Stimulated activated naive CD8-positive, alpha-beta T cell treated with anti-CD3 and anti-CD28 coated beads, Interleukin-15, Interleukin-2, amounts not matched to agents 100 ng/mL and 50 ng/mL, for 24 hours (primary cell): Measurements from ENCODE around the gene GSDME.

Experiments
- H3K27ac Mint-ChIP-seq: one replicate; pipeline ENCODE4 v1.8.0; 2021; ENCODE audit warnings: mild to moderate bottlenecking, mixed read lengths
- H3K27me3 Mint-ChIP-seq: one replicate; pipeline ENCODE4 v1.8.0; 2021; ENCODE audit warnings: mixed read lengths
- H3K36me3 Mint-ChIP-seq: one replicate; pipeline ENCODE4 v1.8.0; 2021; ENCODE audit warnings: low read depth, mixed read lengths
- H3K4me1 Mint-ChIP-seq: one replicate; pipeline ENCODE4 v1.8.0; 2021; ENCODE audit warnings: low read depth, mixed read lengths
- H3K4me3 Mint-ChIP-seq: one replicate; pipeline ENCODE4 v1.8.0; 2021; ENCODE audit warnings: mild to moderate bottlenecking, mixed read lengths
- H3K9me3 Mint-ChIP-seq: one replicate; pipeline ENCODE4 v1.8.0; 2021; ENCODE audit warnings: mixed read lengths

The GSDME gene

DNA sequence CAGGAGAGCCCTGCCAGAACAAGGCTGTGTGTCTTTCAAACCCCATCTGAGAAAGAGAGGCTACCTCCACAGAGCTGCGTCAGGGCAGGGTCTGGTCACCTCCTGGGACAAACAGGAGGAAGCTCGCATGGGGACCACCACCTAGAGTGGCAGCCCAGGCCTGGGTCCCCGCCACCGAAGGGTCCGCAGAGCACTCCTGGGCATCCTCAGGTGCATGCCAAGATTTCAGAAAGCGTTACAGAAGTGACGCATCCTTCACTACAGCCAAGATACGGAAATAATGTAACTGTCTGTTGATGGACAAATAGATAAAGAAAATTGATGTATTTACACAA lies 42.6 kb downstream of the GSDME start:
- peaks cover 3% of the 10 kb centered on the region for H3K36me3 Mint-ChIP-seq
- H3K4me3 Mint-ChIP-seq: no peak overlapping the region
- no peak overlapping the region for H3K27ac Mint-ChIP-seq
- peaks cover 16% of the 10 kb centered on the region for H3K27me3 Mint-ChIP-seq
- peaks cover 17% of the 10 kb centered on the region for H3K4me1 Mint-ChIP-seq
- no peaks in the 10 kb centered on the region for H3K9me3 Mint-ChIP-seq

DNA sequence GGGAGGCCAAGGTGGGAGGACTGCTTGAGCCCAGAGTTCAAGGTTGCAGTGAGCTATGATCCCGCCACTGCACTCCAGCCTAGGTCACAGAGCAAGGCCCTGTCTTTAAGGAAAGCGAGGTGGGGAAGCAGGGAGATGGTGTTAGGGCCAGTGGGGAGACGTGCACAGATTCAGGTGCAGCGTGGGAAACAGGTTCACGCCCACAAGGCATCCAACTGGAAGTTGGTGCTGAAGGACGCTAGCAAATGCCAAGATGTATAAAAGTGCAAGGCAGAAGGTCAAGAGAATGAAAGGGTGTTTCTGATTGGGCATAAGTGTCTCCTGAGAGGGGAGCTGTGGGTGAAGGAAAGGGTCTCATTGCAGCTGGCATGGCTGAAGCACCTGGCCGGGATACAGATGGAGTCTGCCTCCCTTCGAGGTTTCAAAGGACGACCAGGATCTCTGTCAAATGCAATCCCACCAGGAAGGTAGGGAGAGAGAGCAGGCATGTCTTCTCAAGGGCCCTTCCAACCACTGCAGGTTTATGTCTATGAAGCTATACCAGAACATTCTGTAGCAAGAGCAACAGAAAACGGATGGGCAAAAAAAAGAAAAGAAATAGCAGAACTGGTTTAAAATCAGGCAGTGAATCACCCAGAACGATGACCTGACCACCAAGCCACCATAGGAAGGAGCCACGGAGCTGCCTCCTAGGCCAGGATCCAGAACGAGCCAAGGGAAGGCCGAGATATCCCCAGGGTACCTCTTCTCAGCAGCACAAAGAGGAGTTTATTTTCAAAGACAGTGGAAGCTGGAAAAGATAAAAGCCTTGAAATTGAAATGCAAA lies 43.2 kb downstream of the GSDME start:
- Mint-ChIP-seq H3K9me3 (no peaks in the 10 kb centered on the region), H3K27me3 (peaks cover 16% of the 10 kb centered on the region), H3K27ac (no peak overlapping the region), H3K36me3 (peaks cover 3% of the 10 kb centered on the region), H3K4me3 (no peak overlapping the region), H3K4me1 (peaks cover 15% of the 10 kb centered on the region)

DNA sequence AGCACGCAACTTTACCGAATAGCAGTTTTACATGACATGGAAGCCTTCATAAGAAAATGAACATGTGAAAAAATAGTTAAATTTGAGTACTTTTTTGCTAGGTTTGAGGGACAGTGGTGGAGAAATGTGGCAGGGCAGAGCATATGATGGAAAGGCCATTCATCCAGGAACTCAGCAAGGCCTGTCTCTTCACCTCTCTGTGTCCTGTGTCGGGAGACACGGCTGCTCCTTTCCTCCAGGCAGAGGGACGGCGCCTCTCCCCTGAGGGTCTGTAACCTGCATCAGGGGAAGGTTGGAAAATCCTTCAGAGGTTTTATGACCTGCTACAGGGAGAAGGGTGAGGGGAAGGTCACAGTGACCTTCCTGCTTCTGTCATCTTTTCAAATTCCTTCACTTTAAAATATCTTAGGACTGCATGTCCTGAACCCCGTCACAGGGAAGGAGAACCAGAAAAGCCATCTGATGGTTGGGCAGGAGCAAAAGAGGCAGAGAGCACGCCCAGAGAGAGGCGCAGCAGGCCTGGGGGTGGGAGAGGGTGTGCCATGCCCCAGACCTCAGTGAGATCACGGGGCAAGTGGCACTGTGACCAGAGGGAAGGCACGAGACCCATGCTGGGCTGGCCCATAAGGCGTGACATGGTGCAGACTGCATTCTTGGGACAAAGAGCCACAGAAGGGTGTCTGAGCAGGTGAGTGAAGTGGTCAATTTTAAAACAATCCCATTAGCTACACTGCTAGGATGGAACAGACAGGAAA lies 44.0 kb downstream of the GSDME start:
- H3K36me3 Mint-ChIP-seq: peaks cover 3% of the 10 kb centered on the region
- H3K27me3 Mint-ChIP-seq: peaks cover 16% of the 10 kb centered on the region
- H3K4me1 Mint-ChIP-seq: peaks cover 12% of the 10 kb centered on the region
- H3K4me3 Mint-ChIP-seq: no peak overlapping the region
- no peak overlapping the region for H3K27ac Mint-ChIP-seq
- H3K9me3 Mint-ChIP-seq: no peaks in the 10 kb centered on the region

GRCh38 chr7:24709585-24710360 lies 47.5 kb downstream of the GSDME start:
- H3K4me1 Mint-ChIP-seq: peaks cover 4% of the 10 kb centered on the region
- H3K27ac Mint-ChIP-seq: no peak overlapping the region
- peaks cover 3% of the 10 kb centered on the region for H3K36me3 Mint-ChIP-seq
- no peaks in the 10 kb centered on the region for H3K9me3 Mint-ChIP-seq
- H3K4me3 Mint-ChIP-seq: no peak overlapping the region
- peaks cover 5% of the 10 kb centered on the region for H3K27me3 Mint-ChIP-seq

GRCh38 chr7:24709051-24709450 lies 48.2 kb downstream of the GSDME start:
- peaks cover 3% of the 10 kb centered on the region for H3K36me3 Mint-ChIP-seq
- peaks cover 4% of the 10 kb centered on the region for H3K4me1 Mint-ChIP-seq
- H3K27me3 Mint-ChIP-seq: peaks cover 5% of the 10 kb centered on the region
- H3K9me3 Mint-ChIP-seq: no peaks in the 10 kb centered on the region
- H3K4me3 Mint-ChIP-seq: no peak overlapping the region
- no peak overlapping the region for H3K27ac Mint-ChIP-seq

GRCh38 chr7:24707988-24708615 lies 49.2 kb downstream of the GSDME start:
- peaks cover 4% of the 10 kb centered on the region for H3K4me1 Mint-ChIP-seq
- no peak overlapping the region for H3K4me3 Mint-ChIP-seq
- no peak overlapping the region for H3K27ac Mint-ChIP-seq
- H3K27me3 Mint-ChIP-seq: no peaks in the 10 kb centered on the region
- no peaks in the 10 kb centered on the region for H3K9me3 Mint-ChIP-seq
- no peaks in the 10 kb centered on the region for H3K36me3 Mint-ChIP-seq

DNA sequence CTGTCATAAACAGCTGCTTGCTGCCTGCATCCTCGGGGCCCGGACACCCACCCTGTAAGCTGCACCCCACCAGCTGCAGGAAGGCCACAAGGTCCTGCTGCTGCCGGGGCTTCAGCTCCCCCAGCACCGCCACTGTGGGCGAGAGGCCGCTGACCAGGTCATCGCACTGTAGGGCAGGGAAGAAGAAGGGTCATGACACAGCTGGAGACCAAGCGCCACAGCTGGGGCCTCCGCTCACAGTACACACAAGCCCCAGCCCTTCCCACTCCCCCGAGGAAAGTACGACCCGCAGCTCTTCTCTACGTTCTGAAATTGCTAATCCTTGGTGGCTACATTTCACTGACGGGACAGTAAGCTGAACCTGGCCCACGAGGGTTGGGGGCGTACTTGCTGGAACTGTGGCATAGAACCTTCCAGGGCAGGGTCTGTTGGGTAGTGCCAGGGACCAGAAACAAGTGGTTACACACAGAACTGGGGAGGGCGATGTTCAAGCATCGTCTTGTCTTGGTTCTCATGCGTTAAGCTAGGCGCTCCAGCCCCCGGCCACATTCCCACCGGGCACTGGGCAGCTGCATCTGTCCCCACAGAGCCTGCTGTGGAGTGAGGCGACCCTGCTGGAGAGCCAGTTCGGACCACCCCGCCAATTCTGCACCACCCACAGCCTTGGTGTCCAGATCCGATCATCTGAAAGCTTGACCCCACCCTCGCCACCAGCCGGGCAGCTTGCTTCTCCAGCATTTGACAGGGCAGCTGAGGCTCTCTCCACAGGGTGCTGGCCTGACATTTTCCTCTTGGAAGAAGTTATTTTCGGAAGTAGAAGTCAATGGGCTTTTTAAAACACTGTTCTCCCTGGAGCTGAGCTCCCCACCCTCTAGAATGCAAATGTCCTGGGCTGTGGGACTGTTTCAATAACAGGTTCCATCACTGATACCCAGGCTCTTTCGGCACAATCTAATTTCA lies 50.8 kb downstream of the GSDME start:
- Mint-ChIP-seq H3K27me3 (no peaks in the 10 kb centered on the region), H3K4me1 (peaks cover 4% of the 10 kb centered on the region), H3K9me3 (no peaks in the 10 kb centered on the region), H3K27ac (no peak overlapping the region), H3K4me3 (no peak overlapping the region), H3K36me3 (no peaks in the 10 kb centered on the region)

DNA sequence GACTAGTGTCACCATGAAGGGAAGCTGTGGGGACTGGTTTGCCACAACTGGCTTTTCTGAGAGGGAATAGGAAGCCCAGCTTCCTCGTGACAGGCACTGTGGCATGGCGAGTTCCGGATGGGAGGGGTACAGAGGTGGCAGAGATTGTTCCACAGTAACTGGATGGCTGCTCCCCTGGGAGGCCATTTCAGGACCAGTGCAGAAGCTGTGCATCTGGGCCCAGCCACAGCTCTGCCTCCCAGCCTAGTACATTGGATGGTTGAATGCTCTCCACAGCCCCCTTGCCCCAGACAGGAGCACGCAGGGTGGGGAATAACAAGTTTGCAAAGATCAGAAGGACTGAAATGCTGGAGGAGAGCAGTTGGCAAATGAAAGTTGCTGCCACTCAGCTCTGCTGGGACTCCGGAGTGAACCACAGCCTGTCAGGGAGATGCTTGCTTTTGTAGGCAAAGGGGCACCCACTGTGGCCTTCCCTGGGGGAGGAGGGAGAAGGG lies 51.8 kb downstream of the GSDME start:
- Mint-ChIP-seq H3K27ac (no peak overlapping the region), H3K27me3 (no peaks in the 10 kb centered on the region), H3K4me3 (no peak overlapping the region), H3K9me3 (no peaks in the 10 kb centered on the region), H3K4me1 (peaks cover 4% of the 10 kb centered on the region), H3K36me3 (no peaks in the 10 kb centered on the region)

GRCh38 chr7:24704311-24704710 lies 53.0 kb downstream of the GSDME start:
- Mint-ChIP-seq H3K9me3 (no peaks in the 10 kb centered on the region), H3K4me1 (peaks cover 4% of the 10 kb centered on the region), H3K4me3 (no peak overlapping the region), H3K27me3 (no peaks in the 10 kb centered on the region), H3K27ac (no peak overlapping the region), H3K36me3 (peaks cover 6% of the 10 kb centered on the region)

- no peak overlapping the region for H3K4me3 Mint-ChIP-seq
- no peak overlapping the region for H3K27ac Mint-ChIP-seq
- H3K9me3 Mint-ChIP-seq: no peaks in the 10 kb centered on the region
- peaks cover 10% of the 10 kb centered on the region for H3K36me3 Mint-ChIP-seq
- peaks cover 4% of the 10 kb centered on the region for H3K4me1 Mint-ChIP-seq
- no peaks in the 10 kb centered on the region for H3K27me3 Mint-ChIP-seq
These were observed 54.0 kb downstream of the GSDME start for GRCh38 chr7:24703296-24703695.

DNA sequence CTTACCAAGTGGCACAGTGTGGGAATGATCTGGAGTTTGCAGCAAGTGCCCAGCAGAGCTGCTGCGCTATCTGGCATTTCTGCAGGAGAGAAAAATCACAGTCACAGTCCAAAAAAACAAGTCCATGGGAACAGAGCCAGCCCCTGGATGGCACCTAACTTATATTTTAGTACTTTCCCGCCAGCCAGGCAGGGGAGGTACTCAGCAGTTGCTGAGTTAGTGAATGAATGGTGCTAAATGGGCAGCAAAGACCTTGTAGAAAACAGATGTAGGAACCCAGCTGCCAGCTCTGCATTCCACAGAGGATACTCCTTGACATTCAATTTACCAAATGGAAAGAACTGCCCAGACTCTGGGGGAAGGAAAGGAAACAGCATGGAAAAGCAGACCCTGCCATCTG lies 54.5 kb downstream of the GSDME start:
- H3K27ac Mint-ChIP-seq: no peak overlapping the region
- H3K4me1 Mint-ChIP-seq: peaks cover 4% of the 10 kb centered on the region
- H3K36me3 Mint-ChIP-seq: peaks cover 10% of the 10 kb centered on the region
- H3K27me3 Mint-ChIP-seq: no peaks in the 10 kb centered on the region
- no peaks in the 10 kb centered on the region for H3K9me3 Mint-ChIP-seq
- no peak overlapping the region for H3K4me3 Mint-ChIP-seq

GRCh38 chr7:24701261-24702235 lies 55.7 kb downstream of the GSDME start:
- Mint-ChIP-seq H3K9me3 (no peaks in the 10 kb centered on the region), H3K4me3 (no peak overlapping the region), H3K4me1 (peaks cover 4% of the 10 kb centered on the region), H3K36me3 (peaks cover 10% of the 10 kb centered on the region), H3K27me3 (no peaks in the 10 kb centered on the region), H3K27ac (no peak overlapping the region)
